HG02884 (cell line): ENCODE measurements around the gene SCAI.
"Not testable (repeated sequence)": the region's sequence is repeated elsewhere in the genome, so short reads cannot be mapped to it uniquely, and the experiment has no call there.

ENCODE experiments used
- ATAC-seq: cut with Tn5 transposase; IDR thresholded peaks from one replicate; pipeline ENCODE4 v1.9.1; 2021; ENCODE audit warnings: mild to moderate bottlenecking, moderate library complexity; ENCODE audit not compliant: unreplicated experiment

The SCAI gene

DNA sequence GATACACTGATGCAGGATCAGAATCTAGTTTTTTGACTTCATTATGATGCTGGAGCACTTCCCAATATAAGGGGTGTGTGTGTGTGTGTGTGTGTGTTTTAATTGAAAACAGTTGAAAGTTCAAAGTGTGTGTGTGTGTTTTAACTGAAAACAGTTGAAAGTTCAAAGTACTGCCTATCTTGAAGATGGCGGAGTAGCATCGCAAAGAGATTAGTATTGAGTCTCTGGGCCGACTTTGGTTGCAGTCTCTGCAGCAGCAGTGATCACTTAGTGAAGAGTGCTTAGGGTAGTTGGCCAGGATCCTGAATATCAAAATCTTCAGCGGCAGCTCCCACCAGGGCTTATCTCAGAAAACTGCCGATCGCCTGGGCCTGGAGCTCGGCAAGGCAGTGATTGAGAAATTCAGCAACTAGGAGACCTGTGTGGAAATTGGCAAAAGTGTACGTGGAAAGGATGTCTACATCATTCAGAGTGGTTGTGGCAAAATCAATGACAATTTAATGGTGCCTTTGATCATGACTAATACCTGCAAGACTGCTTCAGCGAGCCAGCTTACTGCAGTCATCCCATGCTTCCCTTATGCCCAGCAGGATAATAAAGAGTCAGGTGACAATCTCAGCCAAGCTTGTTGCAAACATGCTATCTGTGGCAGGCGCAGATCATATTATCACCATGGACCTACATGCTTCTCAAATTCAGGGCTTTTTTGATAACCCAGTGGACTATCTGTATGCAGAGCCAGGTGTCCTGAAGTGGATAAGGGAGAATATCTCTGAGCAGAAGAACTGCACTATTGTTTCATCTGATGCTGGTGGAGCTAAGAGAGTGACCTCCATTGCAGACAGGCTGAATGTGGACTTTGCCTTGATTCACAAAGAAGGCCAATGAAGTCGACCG, 7.3 kb upstream of the SCAI start:
- no peak for ATAC-seq

DNA sequence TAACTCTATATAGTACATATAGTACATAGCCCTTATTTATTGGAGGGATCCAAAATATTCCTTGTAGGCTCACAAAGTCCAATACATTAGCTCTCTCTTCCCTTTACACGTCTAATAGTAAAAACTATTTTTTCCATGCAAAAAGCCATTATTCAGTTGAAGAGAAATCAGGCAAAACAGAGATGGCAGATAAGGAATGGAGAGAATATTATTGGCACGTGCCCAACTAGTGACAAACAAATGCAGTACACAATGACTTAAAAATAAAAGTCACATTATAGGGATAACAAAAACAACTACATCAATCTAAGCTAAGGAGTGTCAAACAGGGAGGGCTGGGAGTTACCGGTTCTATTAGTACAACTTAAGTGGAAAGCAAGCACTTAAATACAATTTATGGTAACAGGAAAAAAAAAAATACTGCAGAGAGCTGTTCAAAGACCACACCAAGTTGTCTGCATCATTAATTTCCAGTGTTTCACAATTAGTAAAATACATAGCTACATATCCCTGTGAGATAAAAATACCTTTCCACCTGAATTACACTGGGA, 4.1 kb upstream of the SCAI start:
- no peak for ATAC-seq

DNA sequence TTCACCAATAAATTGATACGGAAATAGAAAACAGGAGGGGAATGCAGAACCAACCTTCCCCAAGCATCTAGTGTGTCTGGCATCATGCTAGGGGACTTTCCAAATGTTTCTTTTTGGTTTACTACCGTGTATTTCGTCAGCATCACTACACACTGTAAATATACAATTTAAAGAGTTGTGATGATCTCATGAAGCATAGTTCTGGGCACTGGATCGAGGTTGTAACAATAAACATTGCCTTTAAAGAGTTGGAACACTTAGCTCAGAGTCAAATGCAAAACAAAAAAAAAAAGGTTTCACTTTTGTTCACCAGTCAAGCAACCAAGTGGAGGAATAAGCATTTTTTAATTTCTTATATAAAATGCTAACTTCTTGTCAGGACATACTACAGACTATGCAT, 2.9 kb upstream of the SCAI start:
- no peak for ATAC-seq

DNA sequence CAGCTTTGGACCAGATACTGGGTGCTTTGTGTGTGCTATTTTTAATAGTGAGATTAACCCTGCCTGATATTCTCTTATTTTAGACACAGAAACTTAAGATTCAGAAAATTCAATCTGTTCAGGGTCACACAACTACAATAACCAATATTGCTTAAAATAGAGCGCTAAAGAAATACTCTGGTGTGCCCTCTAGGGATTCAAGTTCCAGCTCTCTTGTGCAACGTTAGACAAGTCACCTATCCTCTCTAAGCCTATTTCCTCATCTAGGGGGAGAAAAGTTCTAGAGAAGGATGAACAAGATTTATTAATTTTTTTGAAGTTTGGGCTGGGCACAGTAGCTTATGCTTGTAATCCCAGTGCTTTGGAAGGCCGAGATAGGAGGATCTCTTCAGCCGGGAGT, 2.1 kb upstream of the SCAI start:
- ATAC-seq, result no peak

DNA sequence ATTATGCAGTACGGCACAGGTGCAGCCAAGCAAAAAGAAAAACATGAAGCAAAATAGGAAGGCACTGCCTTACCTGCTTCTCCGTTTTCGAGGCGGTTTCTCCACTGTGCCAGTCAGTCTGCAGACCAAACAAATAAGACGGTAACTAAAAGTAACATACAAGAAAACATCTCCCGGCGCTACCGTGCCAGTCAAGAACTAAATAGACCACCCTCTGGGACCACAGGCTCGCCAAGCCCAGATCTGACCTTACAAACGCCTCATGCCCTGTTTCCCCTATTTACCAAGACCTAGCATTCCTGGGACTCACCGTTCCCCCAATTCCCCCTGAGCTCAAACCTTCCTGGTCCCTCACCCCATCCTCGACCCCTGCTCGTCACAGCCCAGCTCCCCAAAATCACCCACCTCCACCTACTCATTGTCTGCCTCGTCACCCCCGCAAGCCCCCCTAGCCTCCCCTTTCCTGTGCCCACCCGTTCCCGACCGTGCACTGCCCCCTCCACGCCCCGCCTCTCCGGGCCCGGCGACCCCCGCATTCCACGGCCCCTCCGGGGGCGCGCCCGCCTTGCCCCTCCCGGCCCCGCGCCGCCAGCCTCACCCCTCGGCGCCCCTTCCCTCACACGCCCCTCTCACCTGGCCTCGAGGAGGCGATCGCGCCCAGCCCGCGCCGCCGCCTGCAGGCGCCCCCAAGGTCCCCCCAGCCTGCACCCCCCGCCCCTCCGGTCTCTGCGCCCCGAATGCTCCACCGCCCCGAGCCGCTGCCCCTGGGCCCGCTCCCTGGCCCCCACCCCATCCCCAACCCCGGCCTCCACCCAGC, 560 bp downstream of the SCAI start:
- peak; percentile 3 for ATAC-seq

DNA sequence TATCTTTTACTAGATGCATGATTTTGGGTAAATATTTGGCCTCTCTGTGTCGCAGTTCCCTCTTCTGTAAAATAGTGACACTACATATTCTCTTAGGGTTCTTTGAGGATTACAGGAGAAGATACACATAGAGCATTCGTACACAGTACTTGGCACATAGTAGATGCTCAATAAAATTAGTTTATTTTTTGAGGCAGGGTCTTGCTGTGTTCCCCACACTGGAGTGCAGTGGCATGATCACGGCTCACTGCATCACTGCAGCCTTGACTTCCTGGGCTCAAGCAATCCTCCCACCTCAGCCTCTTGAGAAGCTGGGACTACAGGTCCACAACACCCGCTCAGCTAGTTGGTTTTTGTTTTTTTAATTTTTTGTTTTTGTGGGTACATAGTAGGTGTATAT, 1.6 kb downstream of the SCAI start:
- no peak for ATAC-seq

DNA sequence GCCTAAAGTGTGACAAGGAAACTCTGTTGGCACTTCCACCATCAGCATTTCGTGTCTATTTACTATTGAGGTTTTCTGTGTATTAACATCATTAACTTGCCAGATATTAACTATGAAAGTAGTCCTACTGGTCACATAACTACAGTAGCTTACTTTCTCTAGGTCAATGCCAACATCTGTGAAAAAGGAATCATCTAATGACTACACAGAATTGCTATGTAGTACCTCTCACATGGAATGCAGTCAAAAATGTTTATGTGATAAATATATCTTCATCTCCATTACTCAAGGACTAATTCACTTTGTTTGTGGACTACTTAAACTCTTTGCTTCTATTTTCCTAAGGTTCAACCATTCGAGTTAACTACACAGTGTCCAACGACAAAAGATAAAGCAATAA, 2.1 kb downstream of the SCAI start:
- no peak for ATAC-seq

DNA sequence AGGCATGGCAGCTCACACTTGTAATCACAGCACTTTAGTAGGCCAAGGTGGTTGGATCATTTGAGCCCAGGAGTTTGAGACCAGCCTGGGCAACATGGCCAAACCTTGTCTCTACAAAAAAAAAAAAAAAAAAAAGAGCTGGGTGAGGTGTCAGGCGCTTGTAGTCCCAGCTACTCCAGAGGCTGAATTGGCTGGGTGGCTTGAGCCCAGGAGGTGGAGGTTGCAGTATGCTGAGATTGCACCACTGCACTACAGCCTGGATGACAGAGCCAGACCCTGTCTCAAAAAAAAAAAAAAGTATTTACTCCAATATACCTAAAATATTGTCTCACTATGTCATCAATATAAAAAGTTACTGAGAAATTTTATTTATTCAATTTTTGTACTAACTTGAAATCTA, 2.8 kb downstream of the SCAI start:
- ATAC-seq, result no peak

DNA sequence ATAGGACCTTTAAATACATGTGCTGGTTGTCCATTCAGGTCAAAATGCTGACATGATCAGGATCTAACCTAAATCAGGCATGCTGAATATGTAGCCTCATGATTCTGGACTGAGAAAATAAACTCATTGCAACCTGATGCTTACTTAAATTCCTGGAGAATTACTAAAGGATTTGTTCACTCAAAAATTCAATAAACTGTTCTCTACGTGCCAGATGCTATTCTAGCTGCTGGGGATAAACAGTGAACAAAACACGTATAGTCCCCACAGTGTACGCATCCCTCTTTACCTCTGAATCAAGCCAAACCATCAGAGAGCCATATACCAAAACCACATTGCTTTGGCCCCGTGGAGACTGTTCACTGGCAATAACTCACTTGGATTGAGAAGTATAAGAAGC, 6.1 kb downstream of the SCAI start:
- no peak for ATAC-seq

DNA sequence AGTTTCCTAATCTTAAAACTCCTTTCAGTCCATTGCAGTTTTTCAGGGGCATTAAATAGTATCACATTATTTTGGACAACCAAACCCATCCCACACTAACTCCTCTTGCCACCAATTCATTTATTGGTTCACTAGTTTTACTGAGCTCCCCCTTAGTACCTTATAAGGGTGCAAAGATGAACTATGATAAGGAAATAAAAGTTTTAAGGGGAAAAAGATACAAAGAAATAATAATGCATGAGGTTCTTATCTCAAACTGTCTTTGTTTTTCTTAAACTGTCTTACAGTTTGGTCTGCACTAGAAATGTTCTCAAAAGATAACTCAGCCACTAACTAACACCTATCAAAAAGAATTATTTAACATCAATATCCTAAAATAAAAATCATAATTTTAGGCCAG, 8.4 kb downstream of the SCAI start:
- ATAC-seq, result no peak

DNA sequence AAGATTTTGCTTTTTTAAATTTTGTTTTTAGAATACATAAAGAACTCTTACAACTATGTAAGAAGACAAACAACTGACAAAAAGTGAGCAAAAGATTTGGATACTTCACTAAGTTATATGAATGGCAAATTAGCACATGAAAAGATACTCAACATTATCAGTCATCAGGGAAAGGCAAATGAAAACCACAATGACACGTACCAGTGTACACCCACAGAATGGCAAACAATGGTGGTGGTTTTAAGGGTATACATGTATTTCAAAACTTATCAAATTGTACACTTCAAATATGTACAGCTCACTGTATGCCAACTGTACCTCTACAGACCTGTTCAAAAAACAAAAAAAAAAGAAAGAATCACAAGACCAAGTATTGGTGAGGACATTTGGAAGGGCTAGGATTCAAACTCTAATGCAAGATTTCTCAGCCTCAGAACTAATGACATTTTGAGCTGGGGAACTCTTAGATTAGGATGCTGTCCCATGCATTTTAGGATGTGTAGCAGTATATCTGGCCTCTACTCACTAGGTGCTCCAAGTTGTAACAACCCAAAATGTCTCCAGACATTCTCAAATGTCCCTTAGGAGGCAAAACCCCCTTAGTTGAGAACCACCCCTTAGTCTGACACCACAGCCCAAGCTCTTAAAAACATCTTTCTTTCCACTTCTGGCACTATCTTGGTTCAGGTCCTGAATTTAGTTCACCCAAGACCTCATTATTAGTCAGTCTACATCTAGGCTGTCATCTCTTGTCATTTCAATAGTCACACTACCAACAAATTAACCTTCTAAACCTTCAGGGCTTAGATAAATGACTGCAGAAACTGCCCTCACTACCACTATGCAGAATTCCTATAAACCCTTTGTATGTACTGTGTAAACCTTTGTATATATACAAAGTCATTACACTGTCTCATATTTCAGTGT, 9.7 kb downstream of the SCAI start:
- ATAC-seq, result no peak

DNA sequence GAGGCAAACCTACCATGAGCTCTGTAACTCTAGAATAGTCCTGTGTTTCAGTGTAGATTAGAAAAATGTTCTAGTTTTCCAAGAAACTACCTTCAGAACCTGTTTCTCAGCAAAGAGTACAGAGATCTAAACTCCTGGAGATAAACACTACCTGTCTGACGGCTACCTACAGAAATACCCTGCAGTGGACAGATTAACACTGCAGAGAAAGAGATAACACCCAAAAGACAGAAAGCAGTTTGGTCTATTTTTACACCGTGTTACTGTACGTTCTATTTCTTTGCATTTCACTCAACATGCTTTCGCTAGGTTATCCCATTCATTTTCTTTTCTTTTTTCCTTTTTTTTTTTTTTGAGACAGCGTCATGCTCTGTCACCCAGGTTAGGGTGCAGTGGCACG, 11.6 kb downstream of the SCAI start:
- no peak for ATAC-seq

DNA sequence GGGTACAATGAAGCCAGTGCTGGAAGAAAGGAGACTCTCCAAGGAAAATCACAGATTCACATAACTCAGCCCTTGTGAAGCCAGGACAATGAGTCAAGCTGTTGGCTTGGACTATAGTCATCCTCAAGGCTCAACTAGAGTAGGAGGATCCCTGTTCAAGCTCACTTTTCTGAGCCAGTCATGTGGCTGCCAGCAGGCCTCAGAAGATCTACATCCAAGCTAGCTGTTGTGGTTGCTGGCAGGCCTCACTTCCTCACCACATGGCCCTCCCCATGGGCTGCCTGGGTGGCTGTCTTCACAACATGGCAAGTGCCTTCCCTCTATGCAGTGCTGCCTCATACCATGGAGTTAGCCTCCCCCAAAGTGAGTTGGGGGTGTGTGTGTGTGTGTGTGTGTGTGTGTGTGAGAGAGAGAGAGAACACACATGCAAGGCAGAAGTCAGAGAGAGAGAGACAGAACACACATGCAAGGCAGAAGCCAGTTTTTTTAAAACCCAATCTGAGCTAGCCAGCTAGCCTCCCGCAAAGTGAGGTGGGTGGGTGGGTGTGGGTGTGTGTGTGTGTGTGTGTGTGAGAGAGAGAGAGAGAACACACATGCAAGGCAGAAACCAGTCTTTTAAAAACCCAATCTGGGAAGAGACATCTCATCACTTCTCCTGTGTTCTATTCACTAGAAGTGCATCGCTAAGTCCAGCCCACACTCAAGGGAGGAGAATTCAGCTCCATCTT, 17.1 kb downstream of the SCAI start:
- ATAC-seq, result peak; percentile 98

DNA sequence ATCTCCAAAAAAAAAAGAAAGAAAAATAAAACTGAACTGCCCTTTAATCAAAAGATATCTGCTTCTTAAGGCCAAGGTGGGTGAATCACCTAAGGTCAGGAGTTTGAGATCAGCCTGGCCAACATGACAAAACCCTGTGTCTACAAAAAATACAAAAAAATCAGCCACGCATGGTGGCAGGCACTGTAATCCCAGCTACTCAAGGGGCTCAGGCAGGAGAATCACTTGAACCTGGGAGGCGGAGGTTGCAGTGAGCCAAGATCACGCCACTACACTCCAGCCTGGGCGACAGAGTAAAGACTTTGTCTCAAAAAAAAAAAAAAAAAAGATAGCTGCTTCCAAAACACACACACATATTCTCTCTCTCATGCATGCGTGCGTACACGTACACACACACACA, 17.8 kb downstream of the SCAI start:
- no peak for ATAC-seq

DNA sequence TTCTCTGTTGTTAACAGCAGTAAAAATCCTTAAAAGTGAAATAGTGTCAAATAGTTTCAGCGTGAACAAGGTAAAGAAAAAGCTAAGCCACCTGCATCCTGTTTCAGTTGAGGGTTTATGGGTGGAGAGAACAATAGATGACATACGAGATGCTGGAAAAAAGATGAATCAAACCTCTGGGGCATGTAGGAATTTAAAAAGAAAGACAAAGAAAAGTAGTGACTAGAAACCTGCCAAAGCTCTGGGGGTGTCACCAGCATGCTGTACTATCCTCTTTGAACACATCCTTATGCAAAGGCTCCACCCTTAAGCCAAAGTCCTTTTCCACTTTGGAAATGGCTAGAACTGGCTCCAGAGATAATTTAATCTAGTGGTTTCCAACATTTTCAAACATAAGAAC, 22.2 kb downstream of the SCAI start:
- no peak for ATAC-seq

DNA sequence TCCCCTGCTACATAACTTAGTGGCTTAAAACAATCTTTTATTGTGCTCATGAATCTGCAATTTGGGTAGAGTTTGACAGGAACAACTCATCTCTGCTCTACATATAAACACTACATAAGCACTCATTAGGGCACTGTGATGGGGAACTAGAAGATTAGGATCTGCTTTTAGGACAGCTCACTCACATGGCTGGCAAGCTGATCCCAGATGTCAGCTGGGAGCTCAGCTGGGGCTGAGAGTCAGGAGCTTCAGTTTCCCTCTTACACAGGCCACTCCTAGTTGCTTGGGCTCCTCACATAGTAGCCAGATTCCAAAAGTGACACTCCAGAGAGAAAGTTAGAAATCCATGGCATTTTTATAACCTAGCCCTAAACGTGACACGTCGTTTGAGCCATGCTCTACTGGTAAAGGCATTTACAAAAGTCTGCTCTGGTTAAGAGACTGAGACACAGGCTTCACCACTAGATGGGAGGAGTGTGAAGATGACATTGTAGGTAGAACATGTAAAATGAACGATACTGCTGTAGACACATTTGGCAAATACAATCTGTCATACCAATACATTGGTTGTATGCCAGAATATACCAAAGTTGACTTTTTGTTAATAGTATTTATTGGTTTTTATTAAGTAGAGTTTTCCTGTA, 23.6 kb downstream of the SCAI start:
- ATAC-seq, result no peak

DNA sequence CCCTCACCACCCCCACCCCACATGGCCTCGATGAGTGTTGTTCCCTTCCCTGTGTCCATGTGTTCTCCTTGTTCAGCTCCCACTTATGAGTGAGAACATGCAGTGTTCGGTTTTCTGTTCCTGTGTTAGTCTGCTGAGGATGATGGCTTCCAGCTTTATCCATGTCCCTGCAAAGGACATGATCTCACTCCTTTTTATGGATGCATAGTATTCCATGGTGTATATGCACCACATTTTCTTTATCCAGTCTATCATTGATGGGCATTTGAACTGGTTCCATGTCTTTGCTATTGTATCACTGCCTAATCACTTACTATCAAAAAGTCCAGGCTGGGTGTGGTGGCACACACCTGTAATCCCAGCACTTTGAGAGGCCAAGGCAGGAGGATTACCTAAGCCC, 24.6 kb downstream of the SCAI start:
- not testable (repeated sequence) for ATAC-seq

DNA sequence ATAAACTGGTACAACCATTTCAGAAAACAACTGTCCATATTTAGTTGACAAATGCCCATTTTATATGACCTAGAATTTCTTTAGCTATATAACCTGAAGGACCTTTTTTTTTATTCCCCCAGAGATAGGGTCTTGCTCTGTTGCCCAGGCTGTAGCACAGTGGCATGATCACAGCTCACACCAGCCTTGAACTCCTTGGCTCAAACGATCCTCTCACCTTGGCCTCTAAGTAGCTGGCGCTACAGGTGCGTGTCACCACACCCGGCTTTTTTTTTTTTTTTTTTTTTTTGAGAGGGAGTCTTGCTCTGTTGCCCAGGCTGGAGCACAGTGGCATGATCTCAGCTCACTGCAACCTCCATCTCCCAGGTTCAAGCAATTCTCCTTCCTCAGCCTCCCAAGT, 28.8 kb downstream of the SCAI start:
- ATAC-seq, result not testable (repeated sequence)

DNA sequence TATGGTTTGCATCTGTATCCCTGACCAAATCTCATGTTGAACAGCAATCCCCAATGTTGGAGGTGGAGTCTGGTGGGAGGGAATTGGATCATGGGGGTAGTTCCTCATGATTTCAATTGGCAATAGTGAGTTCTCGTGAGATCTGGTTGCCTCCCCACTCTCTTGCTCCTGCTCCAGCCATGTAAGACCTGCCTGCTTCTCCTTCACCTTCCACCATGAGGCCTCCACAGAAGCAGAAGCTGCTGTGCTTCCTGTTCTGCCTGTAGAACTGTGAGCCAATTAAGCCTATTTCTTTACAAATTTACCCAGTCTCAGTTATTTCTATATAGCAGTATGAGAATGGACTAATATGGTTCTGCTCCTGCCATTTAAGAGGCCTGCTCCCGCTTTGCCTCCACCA, 32.9 kb downstream of the SCAI start:
- ATAC-seq, result no peak

DNA sequence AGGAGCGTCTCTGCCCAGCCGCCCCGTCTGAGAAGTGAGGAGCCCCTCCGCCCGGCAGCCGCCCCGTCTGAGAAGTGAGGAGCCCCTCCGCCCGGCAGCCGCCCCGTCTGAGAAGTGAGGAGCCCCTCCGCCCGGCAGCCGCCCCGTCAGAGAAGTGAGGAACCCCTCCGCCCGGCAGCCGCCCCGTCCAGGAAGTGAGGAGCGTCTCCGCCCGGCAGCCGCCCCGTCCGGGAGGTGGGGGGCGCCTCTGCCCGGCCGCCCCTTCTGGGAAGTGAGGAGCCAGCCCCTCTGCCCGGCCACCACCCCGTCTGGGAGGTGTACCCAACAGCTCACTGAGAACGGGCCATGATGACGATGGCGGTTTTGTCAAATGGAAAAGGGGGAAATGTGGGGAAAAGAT, 34.8 kb downstream of the SCAI start:
- ATAC-seq, result not testable (repeated sequence)
